Epithelial cell of prostate (primary cell): ENCODE measurements around the gene PTPRT.

ENCODE experiments used
- DNase-seq: peaks from one replicate; pipeline ENCODE4 v3.0.0-alpha.2; 2011; ENCODE audit warnings: low read depth, low spot score
- H3K27ac ChIP-seq: fragments of 450-650 bp; 2 replicates; pipeline ENCODE4 v1.5.1; 2017; ENCODE audit warnings: mild to moderate bottlenecking

The PTPRT gene

GRCh38 chr20:42688576-42688975, 501.1 kb downstream of the PTPRT start:
- H3K27ac ChIP-seq: no peak overlapping the region
- DNase-seq: no peak

DNA sequence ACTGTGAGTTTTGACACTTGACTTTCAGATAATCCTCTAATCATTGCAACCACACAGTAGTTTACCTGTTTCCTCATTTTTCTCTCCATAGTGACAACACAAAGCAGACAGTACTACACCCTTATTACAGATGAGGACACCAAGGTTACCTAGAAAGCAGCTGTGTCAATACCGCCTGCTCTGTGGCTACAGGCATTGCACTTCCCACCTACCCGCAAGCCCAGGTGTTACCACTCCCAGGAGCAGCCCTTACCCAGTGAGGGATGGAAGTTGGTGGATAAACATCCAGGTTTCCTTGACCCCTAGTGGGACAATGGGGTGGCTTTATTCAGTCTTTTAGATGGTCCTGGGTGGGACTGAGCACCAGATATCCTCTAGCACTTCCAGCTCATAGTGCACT, 503.6 kb downstream of the PTPRT start:
- no peak overlapping the region for H3K27ac ChIP-seq
- DNase-seq: no peak

GRCh38 chr20:42678895-42679294, 510.8 kb downstream of the PTPRT start:
- H3K27ac ChIP-seq: no peak overlapping the region
- no peak for DNase-seq

DNA sequence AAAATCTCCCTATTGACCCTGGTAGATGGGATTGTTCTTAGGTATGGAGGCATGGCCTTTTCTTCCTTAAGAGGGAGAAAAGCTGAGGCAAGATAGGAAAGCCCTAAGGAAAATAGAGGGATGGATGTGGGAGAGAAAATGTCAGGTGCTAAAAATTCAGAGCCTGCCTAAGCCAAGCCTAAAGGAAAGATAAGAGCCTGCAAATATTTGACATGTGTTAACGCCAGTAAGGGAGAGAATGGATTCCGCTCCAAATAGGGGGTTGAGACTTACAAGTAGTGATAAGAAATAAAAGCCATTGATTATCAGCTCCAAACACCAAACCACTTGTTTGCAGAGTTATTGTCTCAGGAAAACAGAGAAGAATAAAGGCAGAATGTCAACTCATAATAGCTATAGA, 533.6 kb downstream of the PTPRT start:
- H3K27ac ChIP-seq: no peak overlapping the region
- no peak for DNase-seq

DNA sequence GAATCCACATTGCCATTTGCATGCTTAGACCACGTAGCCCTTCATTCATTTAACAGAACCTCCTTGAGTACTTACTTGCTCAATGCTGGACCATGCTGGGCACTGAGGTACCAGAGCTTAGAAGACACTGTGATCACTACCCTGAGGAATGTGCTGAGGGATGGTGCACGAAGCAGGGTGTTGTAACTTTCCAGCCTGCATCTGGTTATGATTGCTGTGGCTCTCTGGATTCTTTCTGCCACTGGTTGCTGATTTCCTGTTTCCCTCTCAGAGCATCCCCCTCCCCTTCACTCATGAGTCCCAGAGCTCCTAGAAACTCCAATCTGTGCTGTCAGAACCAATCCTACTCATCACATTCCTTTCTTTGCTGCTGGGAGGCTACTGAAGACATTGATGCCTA, 537.4 kb downstream of the PTPRT start:
- no peak overlapping the region for H3K27ac ChIP-seq
- DNase-seq: no peak

DNA sequence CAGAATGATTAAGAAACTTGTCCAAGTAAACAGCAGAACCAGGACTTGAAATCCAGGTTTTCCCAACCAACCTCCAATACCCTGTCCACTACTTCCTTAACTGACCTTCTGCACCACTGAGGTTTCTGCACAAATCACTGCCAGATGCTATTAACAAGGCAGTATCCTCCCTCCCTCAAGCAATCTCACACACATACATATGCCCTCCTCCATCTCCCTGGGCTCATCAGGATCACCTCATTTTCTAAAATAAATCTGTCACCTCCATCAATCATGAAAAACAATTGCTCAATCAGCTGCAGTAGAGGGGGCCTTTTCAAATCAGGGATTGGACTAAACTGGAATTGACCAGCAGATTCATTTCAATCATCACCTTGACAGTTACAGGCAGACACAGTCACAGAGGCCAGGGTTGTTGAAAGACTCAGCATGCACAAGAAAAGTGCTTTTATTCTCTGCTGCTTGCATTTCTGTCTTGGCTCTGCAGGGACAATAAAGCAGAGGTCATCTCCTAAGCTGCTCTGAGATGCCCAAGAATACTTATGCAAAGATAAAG, 539.4 kb downstream of the PTPRT start:
- no peak overlapping the region for H3K27ac ChIP-seq
- DNase-seq: no peak

- no peak overlapping the region for H3K27ac ChIP-seq
- no peak for DNase-seq
Observed at GRCh38 chr20:42649748-42650147, 540.0 kb downstream of the PTPRT start.

- no peak overlapping the region for H3K27ac ChIP-seq
Observed at GRCh38 chr20:42646250-42646649, 543.5 kb downstream of the PTPRT start.

DNA sequence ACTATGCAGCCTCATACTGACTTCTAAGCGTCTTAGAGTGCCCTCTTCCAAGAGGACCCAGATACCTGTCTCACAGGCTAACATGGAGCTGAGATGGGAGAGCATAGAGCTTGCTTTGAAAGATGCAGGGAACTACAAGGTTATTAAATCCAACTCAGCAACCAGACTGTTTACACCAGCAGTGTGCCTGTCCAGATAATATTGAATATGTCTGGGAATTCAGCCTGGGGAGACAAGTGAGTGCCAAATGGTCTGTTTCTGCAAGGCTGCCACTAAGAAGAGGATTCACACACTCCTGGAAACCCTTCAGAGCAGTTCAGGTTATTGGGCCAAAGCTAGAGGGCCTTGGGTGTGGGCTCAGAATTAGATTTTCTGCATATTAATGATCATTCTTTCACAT, 547.8 kb downstream of the PTPRT start:
- no peak for DNase-seq
- H3K27ac ChIP-seq: no peak overlapping the region

More at GRCh38 chr20:42646250-42646649, 543.5 kb downstream of the PTPRT start:
- no peak for DNase-seq

DNA sequence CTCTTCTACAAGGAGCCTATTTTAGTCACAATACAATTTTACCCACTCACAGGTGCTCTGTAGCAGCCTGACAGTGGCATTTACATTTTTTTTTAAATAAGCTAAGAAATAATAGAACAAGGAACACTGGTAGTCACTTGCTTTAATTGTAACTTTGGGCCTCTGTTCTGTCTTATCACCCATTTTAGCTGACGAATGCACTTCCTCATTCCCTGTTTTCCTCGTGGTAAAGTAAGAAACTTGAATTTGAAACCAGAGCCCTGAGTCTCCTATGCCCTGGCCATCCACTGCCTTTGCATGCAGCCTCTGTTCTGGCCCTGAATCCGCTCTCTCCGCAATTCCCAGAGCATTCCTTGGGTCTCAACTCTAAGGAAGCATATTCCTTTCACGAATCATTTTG, 550.6 kb downstream of the PTPRT start:
- no peak for DNase-seq
- H3K27ac ChIP-seq: no peak overlapping the region

GRCh38 chr20:42635699-42636411, 553.9 kb downstream of the PTPRT start:
- H3K27ac ChIP-seq: no peak overlapping the region
- DNase-seq: no peak

- no peak overlapping the region for H3K27ac ChIP-seq
- DNase-seq: no peak
Observed at GRCh38 chr20:42634156-42634555, 555.5 kb downstream of the PTPRT start.

- no peak for DNase-seq
- H3K27ac ChIP-seq: no peak overlapping the region
Observed at GRCh38 chr20:42628683-42629082, 561.0 kb downstream of the PTPRT start.

- no peak overlapping the region for H3K27ac ChIP-seq
- DNase-seq: no peak
Observed at GRCh38 chr20:42613076-42613475, 576.6 kb downstream of the PTPRT start.

DNA sequence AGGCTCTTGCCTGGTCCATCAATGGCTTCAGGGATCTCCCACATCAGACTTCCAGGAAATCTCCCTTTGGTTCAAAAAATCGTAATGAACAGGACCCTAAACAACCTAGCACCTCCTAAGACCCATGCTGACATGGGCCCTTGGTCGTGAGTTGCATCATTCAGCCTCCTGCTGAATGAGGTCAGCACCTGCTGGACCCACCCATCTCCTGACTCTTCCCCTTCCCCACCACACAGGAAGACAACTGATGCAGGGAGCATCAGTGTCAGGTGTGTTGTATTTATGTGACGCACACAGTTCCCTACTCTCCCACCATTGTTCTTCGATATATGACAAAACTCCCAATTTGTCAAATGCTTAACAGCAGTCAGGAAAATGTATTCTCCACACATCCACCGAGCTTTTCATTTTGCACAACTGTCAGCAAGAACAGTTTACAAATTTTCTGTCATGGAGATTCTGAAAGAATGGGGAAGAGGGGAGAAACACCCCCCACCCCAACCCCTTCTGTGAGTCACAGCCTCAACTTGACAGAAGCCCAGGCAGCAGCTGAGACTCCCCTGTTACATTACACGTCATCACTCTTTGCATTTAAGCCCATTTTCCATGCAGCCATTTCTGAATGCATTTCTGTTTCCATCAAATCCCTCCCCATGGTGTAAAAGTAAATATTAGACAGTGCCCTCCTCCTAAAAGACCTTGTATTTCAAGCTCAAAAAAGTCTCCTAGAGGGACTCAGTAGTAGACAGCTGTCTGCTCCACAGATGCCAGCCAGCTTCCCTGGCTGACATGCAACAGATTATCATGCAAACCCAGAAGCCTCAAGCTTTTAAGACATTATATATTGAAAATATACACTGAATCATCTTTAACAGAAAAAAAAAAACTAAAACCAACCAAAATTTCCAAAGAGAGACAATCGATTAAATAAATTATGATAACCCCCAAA, 577.5 kb downstream of the PTPRT start:
- no peak overlapping the region for H3K27ac ChIP-seq
- DNase-seq: no peak

- no peak for DNase-seq
Observed at GRCh38 chr20:42611423-42611822, 578.3 kb downstream of the PTPRT start.

DNA sequence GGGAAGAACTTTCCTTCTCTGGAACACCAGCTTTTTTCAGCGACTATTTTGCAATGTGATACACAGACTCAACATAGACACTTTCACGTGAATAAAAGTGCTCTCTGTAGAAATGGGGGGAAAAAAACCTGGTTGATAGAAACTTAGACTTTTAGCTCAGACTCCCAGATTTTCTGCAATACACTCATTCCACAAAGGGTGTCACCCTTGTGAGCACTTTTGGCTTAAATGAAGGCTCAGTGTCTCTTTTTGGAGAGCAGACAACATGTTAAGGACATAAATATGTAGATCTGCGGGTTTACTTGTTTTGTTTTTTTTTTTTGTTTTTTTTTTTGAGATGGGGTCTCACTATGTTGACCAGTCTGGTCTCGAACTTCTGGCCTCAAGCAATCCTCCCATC, 579.6 kb downstream of the PTPRT start:
- no peak overlapping the region for H3K27ac ChIP-seq
- DNase-seq: no peak

More at GRCh38 chr20:42611423-42611822, 578.3 kb downstream of the PTPRT start:
- no peak overlapping the region for H3K27ac ChIP-seq

DNA sequence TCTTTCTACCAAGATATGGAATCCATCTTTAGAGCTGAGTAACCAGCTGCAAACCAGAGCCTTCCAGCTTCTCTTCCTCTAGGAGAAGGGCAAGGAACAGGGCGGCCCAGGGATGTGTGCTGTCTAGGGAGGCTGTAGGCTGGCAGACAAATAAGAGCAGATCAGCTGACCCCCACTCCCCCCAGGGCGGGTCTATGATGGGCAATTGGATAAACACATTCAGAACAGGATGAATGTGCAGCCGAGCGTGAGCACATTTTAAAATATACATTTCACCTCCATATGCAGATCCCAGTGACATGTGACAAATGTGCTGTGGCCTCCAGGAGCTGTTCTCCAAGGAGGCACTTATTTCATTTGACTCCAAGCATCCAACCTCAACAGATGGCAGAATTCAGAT, 580.1 kb downstream of the PTPRT start:
- DNase-seq: no peak
- no peak overlapping the region for H3K27ac ChIP-seq

DNA sequence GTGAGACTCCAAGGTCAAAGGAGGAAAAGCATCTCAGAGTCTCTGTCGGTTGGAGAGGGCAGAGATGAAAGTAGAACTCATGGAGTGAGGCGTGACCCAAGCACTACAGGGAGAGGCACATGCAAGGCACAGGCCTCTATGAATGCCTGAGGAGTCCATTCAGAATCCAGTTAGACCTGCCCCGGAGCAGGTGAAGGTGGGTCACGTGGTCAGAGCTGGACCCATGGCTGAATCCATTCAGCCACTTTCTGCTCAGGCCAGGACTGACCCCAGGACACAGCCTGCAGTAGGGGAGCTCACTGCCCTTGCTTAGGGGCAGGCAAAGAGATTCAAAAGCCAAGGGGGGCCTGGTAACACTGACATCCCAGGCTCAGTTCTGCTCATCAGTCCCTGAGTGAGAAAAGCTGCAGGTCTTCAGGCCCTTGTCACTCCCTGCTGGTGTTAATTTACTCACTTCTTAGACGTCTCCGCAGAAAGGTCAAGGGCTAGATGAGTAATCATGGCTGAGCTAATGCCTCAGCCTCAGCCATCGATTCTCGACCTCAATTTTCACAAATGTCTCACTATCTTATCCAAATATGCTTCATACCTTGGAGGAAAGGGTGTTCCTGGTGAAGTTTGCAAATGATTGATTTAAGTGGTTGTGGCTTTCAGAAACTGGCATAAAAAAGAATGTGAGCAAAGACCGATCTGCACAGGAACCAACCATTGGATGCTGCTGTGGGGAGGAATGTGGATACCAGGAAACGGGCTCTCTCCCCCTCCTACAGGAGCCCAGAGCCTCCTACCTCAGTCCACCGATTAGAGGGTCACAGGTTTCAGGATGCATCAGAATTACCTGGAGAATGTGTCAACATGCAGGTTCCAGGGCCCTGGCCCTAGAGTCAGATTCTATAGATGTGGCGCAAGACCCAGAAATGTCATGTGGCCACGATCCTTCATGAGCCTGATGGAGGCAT, 584.4 kb downstream of the PTPRT start:
- DNase-seq: no peak
- H3K27ac ChIP-seq: no peak overlapping the region

- no peak overlapping the region for H3K27ac ChIP-seq
- DNase-seq: no peak
Observed at GRCh38 chr20:42603655-42604054, 586.1 kb downstream of the PTPRT start.
